ENCODE data around the gene CFAP74.

DNA sequence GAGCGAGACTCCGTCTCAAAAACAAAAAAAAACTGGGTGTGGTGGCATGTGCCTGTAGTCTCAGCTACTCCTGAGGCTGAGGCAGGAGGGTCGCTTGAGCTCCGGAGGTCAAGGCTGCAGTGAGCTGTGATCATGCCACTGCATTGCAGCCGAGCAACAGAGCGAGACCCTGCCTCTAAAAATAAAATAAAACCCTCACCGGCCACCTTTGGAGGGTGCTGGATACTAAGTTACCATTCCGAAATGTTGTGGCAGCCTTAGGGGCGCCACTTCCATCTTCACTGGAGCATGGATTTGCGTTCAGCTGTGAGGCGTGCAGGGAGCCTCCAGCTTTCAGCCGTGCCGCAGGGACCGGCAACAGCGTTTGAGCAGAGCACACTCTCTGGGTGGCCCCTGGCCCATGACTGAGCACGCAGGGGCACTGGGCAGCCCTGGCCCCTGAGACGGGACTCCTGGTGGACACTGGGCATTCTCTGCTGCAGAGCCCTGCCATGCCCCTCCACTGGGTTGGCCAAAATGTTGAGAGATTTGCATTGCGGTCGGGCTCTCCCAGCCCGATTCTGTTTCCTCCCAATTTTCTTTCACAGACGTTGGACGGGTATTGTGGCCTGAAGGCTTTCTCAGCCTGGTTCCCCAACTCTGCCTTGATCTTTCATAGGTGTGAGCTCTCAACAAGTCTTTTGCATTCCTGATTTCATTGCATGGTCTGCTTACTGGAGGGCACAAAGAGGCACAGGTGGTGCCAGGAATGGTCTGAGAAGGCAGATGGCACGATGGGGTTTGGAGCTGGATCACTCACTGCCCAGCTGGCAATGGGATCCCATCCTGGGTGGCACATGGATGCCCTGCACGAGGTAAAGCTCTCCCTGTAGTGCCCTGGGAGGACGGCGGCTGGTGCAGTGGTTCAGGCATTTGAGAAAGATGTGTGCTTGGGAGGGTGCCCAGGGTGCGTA is 5.8 kb upstream of the CFAP74 start:
- TF ChIP-seq ZNF431 (CRISPR knock-in tag; IDR thresholded peaks at IDR 0.05) (no peak), ZNF507 (tag; conservative IDR thresholded peaks at IDR 0.05) (no peak), XRCC5 (IDR thresholded peaks at IDR 0.05; ENCODE audit: low read depth, low read length) (no peak), NR4A1 (CRISPR knock-in tag; IDR thresholded peaks at IDR 0.05) (no peak), NR4A1 (tag; IDR thresholded peaks at IDR 0.05) (no peak), E2F3 (CRISPR knock-in tag; IDR thresholded peaks at IDR 0.05) (no peak), HNRNPK (IDR thresholded peaks at IDR 0.05; ENCODE audit: low read depth, low read length, poor library complexity, severe bottlenecking) (no peak), POLR2AphosphoS5 (IDR thresholded peaks at IDR 0.05; ENCODE audit: control insufficient read depth, insufficient read depth, low read depth, low read length) (no peak), GABPB1 (CRISPR knock-in tag; IDR thresholded peaks at IDR 0.05) (no peak), FOXJ3 (CRISPR knock-in tag; IDR thresholded peaks at IDR 0.05) (no peak), HMG20A (CRISPR knock-in tag; conservative IDR thresholded peaks at IDR 0.05) (no peak), ZNF780A (CRISPR knock-in tag; IDR thresholded peaks at IDR 0.05) (no peak)
- TF ChIP-seq, protein P1, sequence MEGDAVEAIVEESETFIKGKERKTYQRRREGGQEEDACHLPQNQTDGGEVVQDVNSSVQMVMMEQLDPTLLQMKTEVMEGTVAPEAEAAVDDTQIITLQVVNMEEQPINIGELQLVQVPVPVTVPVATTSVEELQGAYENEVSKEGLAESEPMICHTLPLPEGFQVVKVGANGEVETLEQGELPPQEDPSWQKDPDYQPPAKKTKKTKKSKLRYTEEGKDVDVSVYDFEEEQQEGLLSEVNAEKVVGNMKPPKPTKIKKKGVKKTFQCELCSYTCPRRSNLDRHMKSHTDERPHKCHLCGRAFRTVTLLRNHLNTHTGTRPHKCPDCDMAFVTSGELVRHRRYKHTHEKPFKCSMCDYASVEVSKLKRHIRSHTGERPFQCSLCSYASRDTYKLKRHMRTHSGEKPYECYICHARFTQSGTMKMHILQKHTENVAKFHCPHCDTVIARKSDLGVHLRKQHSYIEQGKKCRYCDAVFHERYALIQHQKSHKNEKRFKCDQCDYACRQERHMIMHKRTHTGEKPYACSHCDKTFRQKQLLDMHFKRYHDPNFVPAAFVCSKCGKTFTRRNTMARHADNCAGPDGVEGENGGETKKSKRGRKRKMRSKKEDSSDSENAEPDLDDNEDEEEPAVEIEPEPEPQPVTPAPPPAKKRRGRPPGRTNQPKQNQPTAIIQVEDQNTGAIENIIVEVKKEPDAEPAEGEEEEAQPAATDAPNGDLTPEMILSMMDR (IDR thresholded peaks at IDR 0.05 in 2 of 3, conservative IDR thresholded peaks at IDR 0.05 in 1 of 3; ENCODE audit: insufficient read depth in 2 of 3, low read depth in 1 of 3, low read length in 3 of 3) = no peak
- TF ChIP-seq, protein P2, sequence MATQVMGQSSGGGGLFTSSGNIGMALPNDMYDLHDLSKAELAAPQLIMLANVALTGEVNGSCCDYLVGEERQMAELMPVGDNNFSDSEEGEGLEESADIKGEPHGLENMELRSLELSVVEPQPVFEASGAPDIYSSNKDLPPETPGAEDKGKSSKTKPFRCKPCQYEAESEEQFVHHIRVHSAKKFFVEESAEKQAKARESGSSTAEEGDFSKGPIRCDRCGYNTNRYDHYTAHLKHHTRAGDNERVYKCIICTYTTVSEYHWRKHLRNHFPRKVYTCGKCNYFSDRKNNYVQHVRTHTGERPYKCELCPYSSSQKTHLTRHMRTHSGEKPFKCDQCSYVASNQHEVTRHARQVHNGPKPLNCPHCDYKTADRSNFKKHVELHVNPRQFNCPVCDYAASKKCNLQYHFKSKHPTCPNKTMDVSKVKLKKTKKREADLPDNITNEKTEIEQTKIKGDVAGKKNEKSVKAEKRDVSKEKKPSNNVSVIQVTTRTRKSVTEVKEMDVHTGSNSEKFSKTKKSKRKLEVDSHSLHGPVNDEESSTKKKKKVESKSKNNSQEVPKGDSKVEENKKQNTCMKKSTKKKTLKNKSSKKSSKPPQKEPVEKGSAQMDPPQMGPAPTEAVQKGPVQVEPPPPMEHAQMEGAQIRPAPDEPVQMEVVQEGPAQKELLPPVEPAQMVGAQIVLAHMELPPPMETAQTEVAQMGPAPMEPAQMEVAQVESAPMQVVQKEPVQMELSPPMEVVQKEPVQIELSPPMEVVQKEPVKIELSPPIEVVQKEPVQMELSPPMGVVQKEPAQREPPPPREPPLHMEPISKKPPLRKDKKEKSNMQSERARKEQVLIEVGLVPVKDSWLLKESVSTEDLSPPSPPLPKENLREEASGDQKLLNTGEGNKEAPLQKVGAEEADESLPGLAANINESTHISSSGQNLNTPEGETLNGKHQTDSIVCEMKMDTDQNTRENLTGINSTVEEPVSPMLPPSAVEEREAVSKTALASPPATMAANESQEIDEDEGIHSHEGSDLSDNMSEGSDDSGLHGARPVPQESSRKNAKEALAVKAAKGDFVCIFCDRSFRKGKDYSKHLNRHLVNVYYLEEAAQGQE (IDR thresholded peaks at IDR 0.05; ENCODE audit: borderline replicate concordance) = no peak
- TF ChIP-seq, protein P2 (CRISPR knock-in tag; IDR thresholded peaks at IDR 0.05; ENCODE audit: low read depth) = no peak
